H1 (cell line): Measurements from ENCODE around the gene XAB2. TPM values are rescaled to one million over a fixed set of nuclear protein-coding genes. Genes with fewer than 3 reads are reported as not detected.

ENCODE experiments used
- CBX5 ChIP-seq: fragments of 300-800, 300-1000 bp; sonication (generic); IDR thresholded peaks from 2 replicates; pipeline ENCODE4 v1.7.1; 2016; ENCODE audit warnings: antibody characterized with exemption, low read length, low read depth
- CTBP2 ChIP-seq: IDR thresholded peaks from 2 replicates; pipeline ENCODE4 v1.7.0; 2011; ENCODE audit warnings: borderline replicate concordance, mild to moderate bottlenecking, moderate library complexity, mixed read lengths, low read length; ENCODE audit not compliant: insufficient read depth, insufficient read length
- E2F6 ChIP-seq: IDR thresholded peaks from 2 replicates; pipeline ENCODE4 v1.6.1; 2012; ENCODE audit warnings: inconsistent platforms
- FOSL1 ChIP-seq: IDR thresholded peaks from 2 replicates; pipeline ENCODE4 v1.6.1; 2011; ENCODE audit warnings: mild to moderate bottlenecking, low read depth, low read length, moderate library complexity; ENCODE audit not compliant: insufficient read depth
- RFX5 ChIP-seq: IDR thresholded peaks from 2 replicates; pipeline ENCODE4 v1.6.1; 2011; ENCODE audit warnings: low read depth, low read length, improper control_type of control experiment, borderline replicate concordance
- RXRA ChIP-seq: IDR thresholded peaks from 2 replicates; pipeline ENCODE4 v1.6.1; 2011; ENCODE audit warnings: low read depth, mild to moderate bottlenecking, low read length, moderate library complexity; ENCODE audit not compliant: insufficient read depth
- TBP ChIP-seq: IDR thresholded peaks from 2 replicates; pipeline ENCODE4 v1.6.1; 2011; ENCODE audit warnings: low read depth, low read length, improper control_type of control experiment
- TEAD4 ChIP-seq: IDR thresholded peaks from 2 replicates; pipeline ENCODE4 v1.6.1; 2012; ENCODE audit warnings: low read depth, low read length, inconsistent platforms, mixed read lengths
- ZNF274 ChIP-seq: IDR thresholded peaks from 2 replicates; pipeline ENCODE4 v1.7.0; 2012; ENCODE audit warnings: low read length, borderline replicate concordance; ENCODE audit errors: extremely low read depth
- polyA plus RNA-seq, 7 experiments: library from polyadenylated mRNA; depleted of rRNA in 3 of 7; stranded (reverse) in 5 of 7; unstranded in 2 of 7; fragments of >200 nt in 5 of 7; fragments of 200-250 nt in 2 of 7; gene quantifications; 1 replicate in 5 of 7; 2 replicates in 1 of 7; 4 replicates in 1 of 7; pipeline versions ENCODE4 v1.2.1 to v1.2.3, GENCODE V29; 2011 to 2013; ENCODE audit warnings: missing spikeins in 2 of 7, mixed read lengths in 2 of 7
- total RNA-seq: library from RNA; stranded (reverse); fragmentation: NEBNext Ultra II Directional; extraction: Animal tissue kit (Norgen Biotek cat#: 25700); gene quantifications from 2 replicates; pipeline ENCODE4 v1.2.1, GENCODE V29; 2021
- TF ChIP-seq, protein P1 (sequence below): fragments of 300-600 bp; sonication (generic); IDR thresholded peaks from 2 replicates; pipeline ENCODE4 v1.7.1; 2012; ENCODE audit warnings: low read length, moderate library complexity, mild to moderate bottlenecking, inconsistent platforms; ENCODE audit not compliant: insufficient replicate concordance

The XAB2 gene
- total and polyA plus RNA-seq, 2 of the 8 experiments (the other 6 are each of a cell fraction or from before 2014, with no cell fraction given) = 48.2 to 49.4 TPM

GRCh38 chr19:7618348-7618747 lies 11.0 kb downstream of the XAB2 start (continued):
- TF ChIP-seq, protein P1, sequence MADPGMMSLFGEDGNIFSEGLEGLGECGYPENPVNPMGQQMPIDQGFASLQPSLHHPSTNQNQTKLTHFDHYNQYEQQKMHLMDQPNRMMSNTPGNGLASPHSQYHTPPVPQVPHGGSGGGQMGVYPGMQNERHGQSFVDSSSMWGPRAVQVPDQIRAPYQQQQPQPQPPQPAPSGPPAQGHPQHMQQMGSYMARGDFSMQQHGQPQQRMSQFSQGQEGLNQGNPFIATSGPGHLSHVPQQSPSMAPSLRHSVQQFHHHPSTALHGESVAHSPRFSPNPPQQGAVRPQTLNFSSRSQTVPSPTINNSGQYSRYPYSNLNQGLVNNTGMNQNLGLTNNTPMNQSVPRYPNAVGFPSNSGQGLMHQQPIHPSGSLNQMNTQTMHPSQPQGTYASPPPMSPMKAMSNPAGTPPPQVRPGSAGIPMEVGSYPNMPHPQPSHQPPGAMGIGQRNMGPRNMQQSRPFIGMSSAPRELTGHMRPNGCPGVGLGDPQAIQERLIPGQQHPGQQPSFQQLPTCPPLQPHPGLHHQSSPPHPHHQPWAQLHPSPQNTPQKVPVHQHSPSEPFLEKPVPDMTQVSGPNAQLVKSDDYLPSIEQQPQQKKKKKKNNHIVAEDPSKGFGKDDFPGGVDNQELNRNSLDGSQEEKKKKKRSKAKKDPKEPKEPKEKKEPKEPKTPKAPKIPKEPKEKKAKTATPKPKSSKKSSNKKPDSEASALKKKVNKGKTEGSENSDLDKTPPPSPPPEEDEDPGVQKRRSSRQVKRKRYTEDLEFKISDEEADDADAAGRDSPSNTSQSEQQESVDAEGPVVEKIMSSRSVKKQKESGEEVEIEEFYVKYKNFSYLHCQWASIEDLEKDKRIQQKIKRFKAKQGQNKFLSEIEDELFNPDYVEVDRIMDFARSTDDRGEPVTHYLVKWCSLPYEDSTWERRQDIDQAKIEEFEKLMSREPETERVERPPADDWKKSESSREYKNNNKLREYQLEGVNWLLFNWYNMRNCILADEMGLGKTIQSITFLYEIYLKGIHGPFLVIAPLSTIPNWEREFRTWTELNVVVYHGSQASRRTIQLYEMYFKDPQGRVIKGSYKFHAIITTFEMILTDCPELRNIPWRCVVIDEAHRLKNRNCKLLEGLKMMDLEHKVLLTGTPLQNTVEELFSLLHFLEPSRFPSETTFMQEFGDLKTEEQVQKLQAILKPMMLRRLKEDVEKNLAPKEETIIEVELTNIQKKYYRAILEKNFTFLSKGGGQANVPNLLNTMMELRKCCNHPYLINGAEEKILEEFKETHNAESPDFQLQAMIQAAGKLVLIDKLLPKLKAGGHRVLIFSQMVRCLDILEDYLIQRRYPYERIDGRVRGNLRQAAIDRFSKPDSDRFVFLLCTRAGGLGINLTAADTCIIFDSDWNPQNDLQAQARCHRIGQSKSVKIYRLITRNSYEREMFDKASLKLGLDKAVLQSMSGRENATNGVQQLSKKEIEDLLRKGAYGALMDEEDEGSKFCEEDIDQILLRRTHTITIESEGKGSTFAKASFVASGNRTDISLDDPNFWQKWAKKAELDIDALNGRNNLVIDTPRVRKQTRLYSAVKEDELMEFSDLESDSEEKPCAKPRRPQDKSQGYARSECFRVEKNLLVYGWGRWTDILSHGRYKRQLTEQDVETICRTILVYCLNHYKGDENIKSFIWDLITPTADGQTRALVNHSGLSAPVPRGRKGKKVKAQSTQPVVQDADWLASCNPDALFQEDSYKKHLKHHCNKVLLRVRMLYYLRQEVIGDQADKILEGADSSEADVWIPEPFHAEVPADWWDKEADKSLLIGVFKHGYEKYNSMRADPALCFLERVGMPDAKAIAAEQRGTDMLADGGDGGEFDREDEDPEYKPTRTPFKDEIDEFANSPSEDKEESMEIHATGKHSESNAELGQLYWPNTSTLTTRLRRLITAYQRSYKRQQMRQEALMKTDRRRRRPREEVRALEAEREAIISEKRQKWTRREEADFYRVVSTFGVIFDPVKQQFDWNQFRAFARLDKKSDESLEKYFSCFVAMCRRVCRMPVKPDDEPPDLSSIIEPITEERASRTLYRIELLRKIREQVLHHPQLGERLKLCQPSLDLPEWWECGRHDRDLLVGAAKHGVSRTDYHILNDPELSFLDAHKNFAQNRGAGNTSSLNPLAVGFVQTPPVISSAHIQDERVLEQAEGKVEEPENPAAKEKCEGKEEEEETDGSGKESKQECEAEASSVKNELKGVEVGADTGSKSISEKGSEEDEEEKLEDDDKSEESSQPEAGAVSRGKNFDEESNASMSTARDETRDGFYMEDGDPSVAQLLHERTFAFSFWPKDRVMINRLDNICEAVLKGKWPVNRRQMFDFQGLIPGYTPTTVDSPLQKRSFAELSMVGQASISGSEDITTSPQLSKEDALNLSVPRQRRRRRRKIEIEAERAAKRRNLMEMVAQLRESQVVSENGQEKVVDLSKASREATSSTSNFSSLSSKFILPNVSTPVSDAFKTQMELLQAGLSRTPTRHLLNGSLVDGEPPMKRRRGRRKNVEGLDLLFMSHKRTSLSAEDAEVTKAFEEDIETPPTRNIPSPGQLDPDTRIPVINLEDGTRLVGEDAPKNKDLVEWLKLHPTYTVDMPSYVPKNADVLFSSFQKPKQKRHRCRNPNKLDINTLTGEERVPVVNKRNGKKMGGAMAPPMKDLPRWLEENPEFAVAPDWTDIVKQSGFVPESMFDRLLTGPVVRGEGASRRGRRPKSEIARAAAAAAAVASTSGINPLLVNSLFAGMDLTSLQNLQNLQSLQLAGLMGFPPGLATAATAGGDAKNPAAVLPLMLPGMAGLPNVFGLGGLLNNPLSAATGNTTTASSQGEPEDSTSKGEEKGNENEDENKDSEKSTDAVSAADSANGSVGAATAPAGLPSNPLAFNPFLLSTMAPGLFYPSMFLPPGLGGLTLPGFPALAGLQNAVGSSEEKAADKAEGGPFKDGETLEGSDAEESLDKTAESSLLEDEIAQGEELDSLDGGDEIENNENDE = no peak
- no peak for TF ChIP-seq FOSL1
- no peak for TF ChIP-seq RFX5
- TF ChIP-seq ZNF274 = no peak
- TF ChIP-seq CTBP2 = no peak
- no peak for TF ChIP-seq E2F6
- TF ChIP-seq RXRA = no peak
- TF ChIP-seq TEAD4 = no peak
- no peak for TF ChIP-seq TBP
- no peak for TF ChIP-seq CBX5
- TF ChIP-seq, all 59 proteins: peak for 0
